ENCODE results near the gene CRB1.

Gene CRB1

GRCh38 chr1:197351821-197352440, 83.9 kb downstream of the CRB1 start:
- no peak for DNase-seq

GRCh38 chr1:197355248-197355995, 87.4 kb downstream of the CRB1 start:
- DNase-seq, result no peak

- no peak for DNase-seq
These were observed 88.9 kb downstream of the CRB1 start for GRCh38 chr1:197356723-197357533.

- DNase-seq, result no peak
These were observed 90.9 kb downstream of the CRB1 start for GRCh38 chr1:197358959-197359358.

GRCh38 chr1:197360068-197360467, 92.0 kb downstream of the CRB1 start:
- DNase-seq, result no peak

GRCh38 chr1:197362871-197363270, 94.8 kb downstream of the CRB1 start:
- no peak for DNase-seq

DNA sequence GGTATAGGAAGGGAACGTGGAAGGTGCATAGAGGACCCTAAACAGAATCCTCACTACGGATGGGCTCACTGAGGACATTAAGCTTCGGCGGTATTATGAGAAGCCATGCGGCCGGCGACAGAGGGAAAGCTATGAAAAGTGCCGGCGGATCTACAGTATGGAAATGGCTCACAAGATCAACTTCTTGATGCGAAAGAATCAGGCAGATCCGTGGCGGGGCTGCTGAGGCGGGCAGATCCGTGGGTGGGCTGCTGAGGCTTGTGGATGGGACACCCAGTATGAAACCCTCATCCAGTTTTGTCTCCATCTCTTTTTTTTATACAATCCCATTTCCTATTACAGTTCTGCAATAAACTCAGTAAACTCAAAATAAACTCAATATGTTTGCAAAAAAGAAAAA, 95.8 kb downstream of the CRB1 start:
- no peak for DNase-seq

DNA sequence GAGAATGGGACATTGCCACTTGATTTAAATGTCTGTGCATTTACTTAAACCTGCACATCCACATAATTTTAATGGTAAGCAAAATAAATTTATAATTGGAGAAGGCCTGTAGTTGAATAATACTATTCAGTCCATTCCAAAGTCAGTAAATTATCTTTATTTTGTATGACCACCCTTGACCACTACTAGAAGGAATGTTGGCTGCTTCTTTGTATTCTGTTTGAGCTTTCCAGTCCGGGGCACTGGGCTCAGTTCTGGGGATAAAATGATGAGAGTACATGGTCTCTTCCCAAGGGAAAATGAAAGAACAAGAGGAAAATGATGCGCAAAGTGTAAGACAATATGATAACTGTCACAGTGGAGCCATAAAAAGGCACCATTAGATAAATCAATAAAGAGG, 98.9 kb downstream of the CRB1 start:
- no peak for DNase-seq

GRCh38 chr1:197367627-197368026, 99.6 kb downstream of the CRB1 start:
- DNase-seq, result no peak

DNA sequence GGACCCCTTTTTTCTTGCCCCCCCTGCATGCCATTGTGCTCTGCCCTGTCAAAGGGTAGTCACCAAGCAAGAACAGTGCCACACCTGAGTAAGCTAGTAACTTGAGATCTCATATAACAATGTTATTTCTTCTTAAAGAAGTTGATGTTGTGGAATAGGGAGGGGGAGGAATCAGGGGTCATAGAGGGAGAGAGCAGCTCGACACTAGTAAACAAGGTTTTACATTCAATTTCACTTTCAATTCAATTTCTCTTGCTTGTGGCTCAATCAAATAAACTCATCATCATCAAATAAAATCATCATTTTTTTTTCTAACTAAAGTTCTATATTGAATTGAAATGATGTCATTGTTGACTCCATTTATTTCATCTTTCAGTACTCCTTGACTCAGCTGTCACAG, 106.4 kb downstream of the CRB1 start:
- no peak for DNase-seq

GRCh38 chr1:197384471-197384870, 116.4 kb downstream of the CRB1 start:
- no peak for DNase-seq

DNA sequence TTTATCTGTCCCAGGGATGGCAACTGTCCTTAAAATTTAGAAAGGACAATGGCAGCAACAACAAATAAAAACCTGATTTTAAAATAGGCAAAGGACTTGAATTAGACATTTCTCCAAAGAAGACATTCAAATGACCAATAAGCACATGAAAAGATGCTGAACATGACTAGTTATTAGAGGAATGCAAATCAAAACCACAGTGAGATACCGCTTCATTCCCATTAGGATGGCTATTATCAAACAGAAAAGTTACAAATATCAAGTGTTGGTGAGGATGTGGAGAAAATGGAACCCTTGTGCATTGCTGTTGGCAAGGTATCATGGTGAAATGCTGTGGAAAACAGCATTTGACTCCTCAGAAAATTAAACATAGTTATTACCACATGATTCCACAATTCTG, 120.7 kb downstream of the CRB1 start:
- DNase-seq, result no peak

- DNase-seq, result no peak
These were observed 122.8 kb downstream of the CRB1 start for GRCh38 chr1:197390856-197391255.

DNA sequence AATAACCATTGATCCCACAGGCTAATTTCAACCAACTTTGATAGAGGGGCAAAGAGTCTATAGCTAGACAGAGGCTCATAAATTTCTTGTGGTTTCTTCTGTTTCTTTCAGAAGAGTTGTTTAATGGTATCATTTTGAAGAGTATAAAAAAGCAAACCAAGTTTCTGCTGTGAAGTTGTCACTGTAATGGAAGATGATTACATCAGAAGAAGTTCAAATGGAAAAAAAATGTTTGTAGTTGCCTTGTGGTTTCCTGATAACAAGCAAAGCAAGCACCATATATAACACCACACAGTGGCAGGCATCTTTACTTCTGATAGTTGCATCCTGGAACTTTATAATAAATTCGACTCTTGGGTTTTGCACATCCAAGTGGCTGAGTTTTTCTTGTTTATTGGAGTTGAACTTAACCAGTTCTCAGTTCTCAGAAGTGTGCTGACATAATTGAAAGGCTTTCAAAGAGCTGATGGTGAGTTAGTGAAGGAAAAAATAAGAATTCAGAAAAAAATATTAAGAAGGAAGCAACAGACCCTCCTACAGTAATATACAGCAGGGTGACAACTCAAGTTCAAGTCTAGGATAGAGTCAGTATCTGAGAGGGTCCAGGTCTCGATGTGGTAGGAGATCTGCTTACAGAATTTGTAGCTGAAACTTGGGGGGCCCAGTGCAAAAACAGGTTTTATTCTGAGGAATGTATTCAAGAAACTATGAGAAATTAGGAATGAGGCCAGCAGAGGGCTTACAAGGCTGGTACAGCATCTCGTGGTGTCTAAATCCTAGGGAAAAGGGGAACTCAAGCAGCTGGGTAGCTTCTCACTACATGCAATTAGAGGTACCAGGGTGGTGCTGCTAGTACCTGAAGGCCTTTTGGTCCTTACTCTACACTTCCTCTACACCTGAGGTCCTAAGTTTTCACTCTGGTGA, 123.5 kb downstream of the CRB1 start:
- DNase-seq, result no peak

- no peak for DNase-seq
These were observed 124.5 kb downstream of the CRB1 start for GRCh38 chr1:197392541-197392940.

GRCh38 chr1:197393105-197393504, 125.1 kb downstream of the CRB1 start:
- DNase-seq, result no peak

DNA sequence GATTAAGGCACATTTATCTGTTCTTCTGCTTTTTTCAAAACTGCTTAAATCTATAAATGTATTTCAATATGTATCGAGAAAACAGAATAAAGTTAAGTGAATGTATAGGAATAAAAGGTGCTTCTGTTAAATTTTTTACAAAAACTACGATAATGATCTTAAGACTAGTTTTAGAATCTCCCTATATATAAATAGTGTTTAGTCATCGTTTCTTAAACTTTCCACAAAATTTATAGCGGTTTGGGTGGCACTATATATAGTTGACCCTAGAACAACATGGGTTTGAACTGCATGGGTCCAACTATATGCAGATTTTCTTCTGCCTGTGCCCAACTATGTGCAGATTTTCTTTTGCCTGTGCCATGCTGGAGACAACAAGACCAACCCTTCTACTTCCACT, 125.7 kb downstream of the CRB1 start:
- no peak for DNase-seq

GRCh38 chr1:197394831-197395608, 127.0 kb downstream of the CRB1 start:
- no peak for DNase-seq

GRCh38 chr1:197397895-197398294, 129.8 kb downstream of the CRB1 start:
- DNase-seq, result no peak

GRCh38 chr1:197399755-197400521, 131.9 kb downstream of the CRB1 start:
- no peak for DNase-seq

DNA sequence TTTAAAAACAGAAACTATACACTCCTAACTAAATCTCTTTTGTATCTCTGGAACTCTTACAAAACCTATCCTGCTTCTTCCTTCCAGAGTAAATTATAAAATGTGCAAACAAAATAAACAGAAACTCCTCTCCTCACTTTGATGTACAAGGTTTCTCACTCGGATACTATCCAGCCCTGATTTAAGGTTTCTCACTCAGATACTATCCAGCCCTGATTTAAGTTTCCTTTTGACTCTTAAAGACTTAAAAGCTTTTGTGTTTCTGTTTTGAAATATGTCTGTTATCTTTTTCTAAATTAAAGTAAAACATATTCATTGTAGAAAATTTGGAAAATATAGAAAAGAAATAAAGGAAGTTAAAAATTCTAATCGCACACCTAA, 132.5 kb downstream of the CRB1 start:
- no peak for DNase-seq

Measured in NCI-H1930 (cell line).